Skeletal muscle satellite cell (primary cell): ENCODE results near the gene PTK7.
A peak's percentile ranks its signal among the peaks of the same experiment; 100 is the strongest.
"Not testable (repeated sequence)": the region's sequence is repeated elsewhere in the genome, so short reads cannot be mapped to it uniquely, and the experiment has no call there.

Experiments
- H3K27me3 ChIP-seq: 2 replicates; pipeline ENCODE4 v1.7.0; 2013; ENCODE audit warnings: low read length; ENCODE audit not compliant: control insufficient read depth, insufficient read depth
- H3K36me3 ChIP-seq: 2 replicates; pipeline ENCODE4 v1.7.0; 2013; ENCODE audit warnings: mild to moderate bottlenecking, control low read depth, low read length; ENCODE audit not compliant: insufficient read depth
- H3K4me1 ChIP-seq: 2 replicates; pipeline ENCODE4 v1.7.0; 2013; ENCODE audit warnings: low read length; ENCODE audit not compliant: control insufficient read depth, insufficient read depth
- H3K4me2 ChIP-seq: 2 replicates; pipeline ENCODE4 v1.7.0; 2013; ENCODE audit warnings: mild to moderate bottlenecking, low read length
- H3K4me3 ChIP-seq: 2 replicates; pipeline ENCODE4 v1.7.0; 2013; ENCODE audit warnings: low read length
- H3K9ac ChIP-seq: 2 replicates; pipeline ENCODE4 v1.7.0; 2013; ENCODE audit warnings: mild to moderate bottlenecking, low read depth, low read length, moderate library complexity
- H3K9me3 ChIP-seq: replicated peaks from 2 replicates; pipeline ENCODE4 v1.7.0; 2013; ENCODE audit warnings: mild to moderate bottlenecking, control low read depth, low read length

PTK7 gene

DNA sequence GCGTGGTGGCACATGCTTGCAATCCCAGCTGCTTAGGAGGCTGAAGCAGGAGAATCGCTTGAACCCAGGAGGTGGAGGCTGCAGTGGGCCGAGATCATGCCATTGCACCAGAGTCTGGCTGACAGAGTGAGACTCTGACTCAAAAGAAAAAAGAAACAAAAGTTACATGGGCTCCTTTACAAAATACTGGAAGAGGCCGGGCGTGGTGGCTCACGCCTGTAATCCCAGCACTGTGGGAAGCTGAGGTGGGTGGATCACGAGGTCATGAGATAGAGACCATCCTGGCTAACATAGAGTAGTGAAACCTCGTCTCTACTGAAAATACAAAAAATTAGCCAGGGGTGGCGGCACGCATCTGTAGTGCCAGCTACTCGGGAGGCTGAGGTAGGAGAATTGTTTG, 63.9 kb downstream of the PTK7 start:
- not testable (repeated sequence) for H3K4me2 ChIP-seq, H3K27me3 ChIP-seq, H3K4me3 ChIP-seq, H3K9me3 ChIP-seq, H3K9ac ChIP-seq, H3K4me1 ChIP-seq, H3K36me3 ChIP-seq

DNA sequence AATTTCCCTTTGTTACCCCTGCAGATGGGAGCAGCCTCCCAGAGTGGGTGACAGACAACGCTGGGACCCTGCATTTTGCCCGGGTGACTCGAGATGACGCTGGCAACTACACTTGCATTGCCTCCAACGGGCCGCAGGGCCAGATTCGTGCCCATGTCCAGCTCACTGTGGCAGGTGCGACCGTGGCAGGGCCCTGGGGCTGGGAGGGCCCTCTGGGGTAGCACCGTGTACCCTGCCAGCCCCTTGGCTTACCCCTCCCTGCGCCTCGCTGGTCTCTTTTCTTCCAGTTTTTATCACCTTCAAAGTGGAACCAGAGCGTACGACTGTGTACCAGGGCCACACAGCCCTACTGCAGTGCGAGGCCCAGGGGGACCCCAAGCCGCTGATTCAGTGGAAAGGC, 65.5 kb downstream of the PTK7 start:
- no peaks in the 10 kb centered on the region for H3K9me3 ChIP-seq
- H3K27me3 ChIP-seq: no peaks in the 10 kb centered on the region
- H3K4me3 ChIP-seq: no peak overlapping the region
- H3K4me1 ChIP-seq: peaks cover 3% of the 10 kb centered on the region
- H3K36me3 ChIP-seq: peaks cover 10% of the 10 kb centered on the region
- H3K9ac ChIP-seq: no peak overlapping the region
- H3K4me2 ChIP-seq: no peak overlapping the region

DNA sequence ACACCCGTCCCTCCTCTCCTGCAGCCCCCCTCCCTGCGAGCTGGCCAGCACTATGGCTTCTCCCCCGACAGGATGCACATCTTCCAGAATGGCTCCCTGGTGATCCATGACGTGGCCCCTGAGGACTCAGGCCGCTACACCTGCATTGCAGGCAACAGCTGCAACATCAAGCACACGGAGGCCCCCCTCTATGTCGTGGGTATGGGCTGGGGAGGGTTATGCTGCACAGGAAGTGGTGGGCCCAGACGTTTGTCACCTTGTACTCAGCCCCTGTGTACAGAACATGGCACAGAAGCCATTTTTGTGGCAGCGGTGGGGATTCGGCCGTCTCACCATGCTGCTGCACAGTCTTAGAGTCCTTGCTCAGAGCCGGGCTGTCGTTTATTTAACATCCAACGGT, 66.0 kb downstream of the PTK7 start:
- no peak overlapping the region for H3K9ac ChIP-seq
- H3K4me1 ChIP-seq: peaks cover 3% of the 10 kb centered on the region
- no peaks in the 10 kb centered on the region for H3K9me3 ChIP-seq
- H3K36me3 ChIP-seq: peaks cover 10% of the 10 kb centered on the region
- no peak overlapping the region for H3K4me2 ChIP-seq
- no peaks in the 10 kb centered on the region for H3K27me3 ChIP-seq
- no peak overlapping the region for H3K4me3 ChIP-seq

DNA sequence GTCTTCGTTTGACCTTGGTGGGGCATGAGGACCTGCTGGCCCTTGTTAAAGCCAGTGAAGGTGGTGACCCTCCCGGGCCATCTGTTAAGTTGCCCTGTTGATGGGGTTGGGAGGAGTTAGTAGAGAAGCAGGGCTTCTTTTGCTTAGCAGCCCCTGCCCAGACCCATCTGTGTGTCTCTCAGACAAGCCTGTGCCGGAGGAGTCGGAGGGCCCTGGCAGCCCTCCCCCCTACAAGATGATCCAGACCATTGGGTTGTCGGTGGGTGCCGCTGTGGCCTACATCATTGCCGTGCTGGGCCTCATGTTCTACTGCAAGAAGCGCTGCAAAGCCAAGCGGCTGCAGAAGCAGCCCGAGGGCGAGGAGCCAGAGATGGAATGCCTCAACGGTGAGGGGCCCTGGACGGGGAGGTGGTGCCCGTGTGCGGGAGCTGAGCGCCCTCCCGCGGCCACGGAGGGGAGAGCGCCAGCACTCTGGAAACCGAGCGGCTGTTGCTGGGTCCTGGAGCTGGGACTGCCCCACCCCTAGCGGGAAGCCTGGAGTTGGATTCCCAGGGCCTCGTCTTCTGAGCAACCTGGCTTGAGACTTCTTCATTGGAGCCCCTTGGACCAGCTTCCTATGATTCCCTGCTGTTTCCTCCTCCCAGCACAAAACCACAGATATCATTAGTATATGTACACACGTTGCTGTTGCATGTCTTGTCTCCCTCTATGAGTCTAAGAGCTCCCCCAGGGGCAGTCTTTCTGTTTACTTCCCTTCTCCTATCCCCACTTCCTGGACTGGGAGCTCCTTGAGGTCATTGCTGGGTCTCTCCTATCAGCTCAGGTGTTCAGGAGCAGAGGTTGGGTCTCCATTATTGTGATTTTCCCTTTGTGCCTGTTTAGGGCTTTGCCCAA, 67.4 kb downstream of the PTK7 start:
- no peaks in the 10 kb centered on the region for H3K27me3 ChIP-seq
- peak overlapping the region; percentile 47 for H3K4me2 ChIP-seq
- H3K4me3 ChIP-seq: no peak overlapping the region
- no peaks in the 10 kb centered on the region for H3K9me3 ChIP-seq
- peaks cover 3% of the 10 kb centered on the region for H3K4me1 ChIP-seq
- H3K9ac ChIP-seq: no peak overlapping the region
- peaks cover 10% of the 10 kb centered on the region for H3K36me3 ChIP-seq

DNA sequence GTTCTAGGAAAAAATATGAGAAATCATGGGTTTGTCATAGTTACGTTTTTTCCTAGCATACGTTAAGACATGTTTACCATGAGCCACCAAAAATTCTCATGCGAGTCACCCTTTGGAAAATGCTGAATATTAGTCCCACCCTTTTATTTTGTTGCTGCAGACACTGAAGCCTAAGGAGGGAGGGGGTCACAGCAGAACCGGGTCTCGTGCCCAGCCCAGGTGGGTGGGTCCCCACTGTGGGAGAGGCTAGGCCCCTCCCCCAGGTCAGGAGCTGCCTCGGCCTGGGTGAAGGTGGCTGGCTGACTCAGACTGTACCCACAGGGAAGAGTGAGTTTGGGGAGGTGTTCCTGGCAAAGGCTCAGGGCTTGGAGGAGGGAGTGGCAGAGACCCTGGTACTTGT, 68.8 kb downstream of the PTK7 start:
- Histone ChIP-seq H3K36me3 (peaks cover 10% of the 10 kb centered on the region), H3K4me2 (no peak overlapping the region), H3K4me1 (peaks cover 3% of the 10 kb centered on the region)

GRCh38 chr6:43146261-43146660, 70.1 kb downstream of the PTK7 start:
- H3K27me3 ChIP-seq: no peaks in the 10 kb centered on the region
- H3K4me2 ChIP-seq: no peak overlapping the region
- no peaks in the 10 kb centered on the region for H3K9me3 ChIP-seq
- no peak overlapping the region for H3K4me3 ChIP-seq
- H3K9ac ChIP-seq: no peak overlapping the region
- H3K36me3 ChIP-seq: peaks cover 10% of the 10 kb centered on the region
- H3K4me1 ChIP-seq: peaks cover 3% of the 10 kb centered on the region

More for the DNA sequence above, 68.8 kb downstream of the PTK7 start:
- no peaks in the 10 kb centered on the region for H3K9me3 ChIP-seq
- H3K9ac ChIP-seq: no peak overlapping the region
- H3K27me3 ChIP-seq: no peaks in the 10 kb centered on the region
- no peak overlapping the region for H3K4me3 ChIP-seq

DNA sequence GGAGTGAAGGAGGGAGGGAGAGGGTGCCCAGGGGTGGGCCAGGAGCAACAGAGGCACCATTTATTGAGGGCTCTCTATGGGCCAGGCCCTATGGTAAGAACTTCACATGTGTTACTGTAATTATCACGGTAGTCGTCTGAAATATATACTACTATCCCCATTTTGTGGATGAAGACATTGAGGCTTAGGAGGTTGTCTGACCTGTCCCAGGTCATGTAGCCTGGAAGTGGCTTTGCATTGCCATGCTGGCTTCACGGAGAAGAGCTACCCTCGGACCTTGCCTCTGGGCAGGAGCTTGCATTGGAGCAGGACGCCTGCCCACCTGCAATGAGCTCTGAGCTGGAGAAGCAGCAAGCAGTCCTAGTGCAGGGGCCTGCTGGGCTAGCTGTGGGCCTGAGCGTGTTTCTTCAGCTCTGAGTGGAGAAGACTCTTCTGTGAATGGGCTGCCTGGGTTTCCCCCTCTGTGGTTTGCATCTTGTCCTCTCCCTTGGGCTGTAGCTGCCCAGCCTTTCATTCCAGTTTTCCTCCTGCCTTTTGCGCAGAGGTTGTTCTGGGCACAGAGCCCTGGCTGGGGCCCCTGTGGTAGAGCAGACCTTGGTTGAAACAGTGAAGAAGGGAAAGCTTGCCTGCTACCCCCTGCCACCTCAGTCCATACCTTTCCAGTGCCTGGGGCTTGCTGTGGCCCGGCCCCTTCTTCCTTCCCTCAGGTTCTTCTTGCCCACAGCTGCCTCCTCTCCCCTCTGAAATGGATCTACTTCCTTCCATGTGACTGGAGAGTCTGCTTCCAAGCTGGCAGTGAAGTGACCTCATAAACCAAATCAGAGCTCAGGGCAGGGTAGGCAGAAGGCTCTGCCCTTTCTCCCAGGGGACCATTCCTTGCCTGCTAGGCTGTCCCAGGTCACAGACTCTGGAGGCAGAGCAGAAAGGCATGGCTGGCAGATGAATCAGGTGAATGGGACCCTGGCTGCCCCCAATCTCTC, 70.9 kb downstream of the PTK7 start:
- H3K4me2 ChIP-seq: no peak overlapping the region
- peaks cover 10% of the 10 kb centered on the region for H3K36me3 ChIP-seq
- H3K4me3 ChIP-seq: no peak overlapping the region
- H3K27me3 ChIP-seq: no peaks in the 10 kb centered on the region
- peaks cover 3% of the 10 kb centered on the region for H3K4me1 ChIP-seq
- H3K9ac ChIP-seq: no peak overlapping the region
- H3K9me3 ChIP-seq: no peaks in the 10 kb centered on the region

DNA sequence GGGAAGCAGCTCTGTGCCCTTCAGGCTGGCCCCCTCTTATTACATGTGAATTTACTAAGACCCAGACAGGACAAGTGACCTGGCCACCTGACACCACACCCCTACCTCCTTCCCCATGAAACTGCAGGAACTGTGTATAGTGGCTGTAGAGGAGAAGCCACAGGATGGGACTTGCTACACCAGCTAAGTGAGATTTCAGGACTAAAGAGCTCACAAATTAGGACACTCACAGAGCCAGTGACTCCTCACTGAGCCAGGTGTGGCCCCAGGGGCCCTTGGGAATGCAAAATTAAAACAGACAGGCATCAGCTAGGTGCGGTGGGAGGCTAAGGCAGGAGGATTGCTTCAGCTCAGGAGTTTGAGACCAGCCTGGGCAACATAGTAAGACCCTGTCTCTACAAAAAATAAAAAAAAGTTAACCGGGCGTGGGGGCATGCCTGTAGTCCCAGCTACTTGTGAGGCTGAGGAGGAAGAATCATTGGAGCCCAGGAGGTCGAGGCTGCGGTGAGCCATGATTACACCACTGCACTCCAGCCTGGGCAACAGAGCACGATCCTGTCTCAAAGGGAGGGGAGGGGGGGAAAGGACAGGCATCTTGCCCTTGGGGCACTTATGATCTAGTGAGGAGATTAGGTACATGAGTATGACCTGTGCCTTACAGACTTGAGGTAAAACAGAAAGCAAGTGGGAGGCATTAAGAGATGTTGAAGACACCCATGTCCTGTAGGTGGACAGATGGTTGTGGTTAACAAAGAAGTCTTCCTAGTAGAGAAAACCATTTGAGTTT, 71.8 kb downstream of the PTK7 start:
- Histone ChIP-seq H3K4me2 (no peak overlapping the region), H3K27me3 (no peaks in the 10 kb centered on the region), H3K9ac (no peak overlapping the region), H3K4me1 (peaks cover 3% of the 10 kb centered on the region), H3K4me3 (no peak overlapping the region), H3K9me3 (no peaks in the 10 kb centered on the region), H3K36me3 (peaks cover 10% of the 10 kb centered on the region)

GRCh38 chr6:43149265-43149664, 73.2 kb downstream of the PTK7 start:
- Histone ChIP-seq H3K9me3 (no peaks in the 10 kb centered on the region), H3K36me3 (peaks cover 10% of the 10 kb centered on the region)

DNA sequence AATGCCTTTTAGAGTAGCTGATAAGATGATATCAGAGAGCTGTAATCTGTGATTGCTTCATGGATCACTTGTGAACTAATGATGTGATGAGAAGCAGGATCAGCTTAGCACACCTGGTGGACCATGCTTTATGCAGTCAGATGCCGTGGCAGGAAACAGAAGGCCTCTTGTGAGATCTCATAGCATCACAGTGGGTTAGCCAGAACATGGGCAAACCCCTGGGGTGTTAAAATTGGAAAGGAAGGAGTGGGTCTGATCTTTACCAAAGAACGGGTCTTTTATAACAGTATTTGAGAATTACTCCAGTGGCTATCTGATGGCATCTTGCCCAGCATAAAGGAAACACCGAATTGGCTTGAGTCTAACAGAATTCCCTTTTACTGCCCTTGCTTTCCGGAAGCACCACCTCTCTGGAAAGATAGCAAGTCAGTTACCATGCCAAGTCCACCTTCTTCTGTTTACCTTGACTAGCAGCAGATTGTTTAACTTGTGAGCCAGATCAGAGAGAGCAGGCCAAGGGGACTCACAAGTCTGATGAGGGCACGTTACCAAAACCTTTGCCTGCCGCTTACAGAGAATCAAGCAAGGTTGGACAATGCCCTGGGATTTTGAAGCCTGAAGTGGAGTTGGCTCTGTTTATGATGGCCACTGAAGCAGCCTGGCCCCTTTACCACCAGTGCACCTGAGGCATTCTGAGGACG, 74.1 kb downstream of the PTK7 start:
- no peak overlapping the region for H3K4me3 ChIP-seq
- H3K27me3 ChIP-seq: no peaks in the 10 kb centered on the region
- H3K36me3 ChIP-seq: peaks cover 7% of the 10 kb centered on the region
- no peak overlapping the region for H3K4me2 ChIP-seq
- H3K9me3 ChIP-seq: no peaks in the 10 kb centered on the region
- H3K9ac ChIP-seq: no peak overlapping the region
- H3K4me1 ChIP-seq: no peaks in the 10 kb centered on the region

More at GRCh38 chr6:43149265-43149664, 73.2 kb downstream of the PTK7 start:
- Histone ChIP-seq H3K4me1 (no peaks in the 10 kb centered on the region), H3K4me2 (no peak overlapping the region), H3K27me3 (no peaks in the 10 kb centered on the region), H3K4me3 (no peak overlapping the region), H3K9ac (no peak overlapping the region)
